GM12878 (cell line): ENCODE measurements around the gene TUBAL3. TPM values are rescaled to one million over a fixed set of nuclear protein-coding genes. Genes with fewer than 3 reads are reported as not detected.

Experiments used
- ATAC-seq: fragments of 200-7000 bp; cut with Tn5 transposase; 3 replicates; pipeline ENCODE4 v1.9.1; 2020; ENCODE audit warnings: mild to moderate bottlenecking, moderate library complexity
- BruUV-seq: library from RNA; stranded (reverse); fragments of 400-500 nt; replicated peaks from 2 replicates; lab custom pipeline; 2021; lab: Mats Ljungman, UMichigan
- CTCF ChIA-PET: fragments of 300-600 bp; sonication (Branson Sonifier 250); formaldehyde crosslinking; extraction: SDS; loops from one replicate; lab custom pipeline; 2021; ENCODE audit warnings: inconsistent platforms; lab: Yijun Ruan, JAX
- POLR2A ChIA-PET: fragments of 350-600 bp; formaldehyde crosslinking; extraction: SDS; loops from one replicate; lab custom pipeline; 2021; ENCODE audit warnings: inconsistent platforms; lab: Charles Lee
- RAD21 ChIA-PET: fragments of 300-600 bp; sonication (Branson Sonifier 250); formaldehyde crosslinking; loops from one replicate; lab custom pipeline; 2023; ENCODE audit warnings: antibody characterized with exemption; ENCODE audit not compliant: unreplicated experiment; lab: Charles Lee
- SMC1A ChIA-PET: fragments of 300-600 bp; sonication (Branson Sonifier 250); formaldehyde crosslinking; loops from one replicate; lab custom pipeline; 2023; ENCODE audit not compliant: unreplicated experiment, uncharacterized antibody; lab: Charles Lee
- DNase-seq: peaks from one replicate; pipeline ENCODE4 v3.0.0-alpha.2; 2011; ENCODE audit warnings: low read depth, low spot score
- FAIRE-seq: peaks from 3 replicates; lab custom pipeline; 2011; peaks lifted over from hg19 to GRCh38; lab: Jason Lieb, UNC
- H2AFZ ChIP-seq: 2 replicates; pipeline ENCODE4 v1.6.0; 2011; ENCODE audit warnings: low read depth, low read length, control low read depth; ENCODE audit not compliant: control insufficient read depth
- H3K27ac ChIP-seq: 2 replicates; pipeline ENCODE4 v1.5.1; 2011; ENCODE audit warnings: control low read depth; ENCODE audit not compliant: control insufficient read depth, insufficient read depth
- H3K27me3 ChIP-seq, 2 experiments: replicated peaks in 1 of 2; 2 replicates each; pipeline versions ENCODE4 v1.6.0 to v1.6.1; 2011; ENCODE audit warnings: low read length in 1 of 2; ENCODE audit not compliant: control insufficient read depth in 2 of 2, insufficient read depth in 2 of 2
- H3K36me3 ChIP-seq, 2 experiments: 2 replicates each; pipeline ENCODE4 v1.5.1; 2011; ENCODE audit warnings: low read length in 1 of 2; ENCODE audit not compliant: control insufficient read depth in 2 of 2, insufficient read depth in 2 of 2
- H3K4me1 ChIP-seq: 2 replicates; pipeline ENCODE4 v1.6.1; 2011; ENCODE audit warnings: mild to moderate bottlenecking, low read length, moderate library complexity, mixed read lengths; ENCODE audit not compliant: control insufficient read depth, insufficient read depth
- H3K4me2 ChIP-seq: 2 replicates; pipeline ENCODE4 v1.6.0; 2011; ENCODE audit warnings: control low read depth; ENCODE audit not compliant: control insufficient read depth, insufficient read depth
- H3K4me3 ChIP-seq: fragments of 200-600 bp; sonication (generic); 2 replicates; pipeline ENCODE4 v1.5.1; 2016
- H3K79me2 ChIP-seq: 2 replicates; pipeline ENCODE4 v1.6.0; 2011; ENCODE audit warnings: low read length; ENCODE audit not compliant: control insufficient read depth, insufficient read depth
- H3K9ac ChIP-seq: 2 replicates; pipeline ENCODE4 v1.8.0; 2011; ENCODE audit warnings: low read length, control low read depth, mixed read lengths; ENCODE audit not compliant: control insufficient read depth, insufficient read depth
- H3K9me3 ChIP-seq: replicated peaks from 3 replicates; pipeline ENCODE4 v1.5.1; 2011; ENCODE audit warnings: mild to moderate bottlenecking, low read length; ENCODE audit not compliant: control insufficient read depth, insufficient read depth
- H4K20me1 ChIP-seq: 2 replicates; pipeline ENCODE4 v1.6.0; 2011; ENCODE audit not compliant: control insufficient read depth, insufficient read depth
- BHLHE40 ChIP-seq, 2 experiments: fragments of 450-650 bp in 1 of 2; IDR thresholded peaks; 2 replicates each; pipeline ENCODE4 v1.6.1; 2011 to 2017; ENCODE audit warnings: low read depth in 2 of 2, borderline replicate concordance in 1 of 2, improper control_type of control experiment in 1 of 2, low read length in 1 of 2, mild to moderate bottlenecking in 1 of 2
- CREM ChIP-seq: IDR thresholded peaks from 2 replicates; pipeline ENCODE4 v1.6.1; 2014; ENCODE audit warnings: antibody characterized with exemption, low read depth
- EED ChIP-seq: sonication (generic); IDR thresholded peaks from 2 replicates; pipeline ENCODE4 v1.6.1; 2016; ENCODE audit warnings: antibody characterized with exemption, low read depth
- HDGF ChIP-seq: fragments of 450-650 bp; IDR thresholded peaks from 2 replicates; pipeline ENCODE4 v1.6.1; 2016; ENCODE audit warnings: antibody characterized with exemption
- MYB ChIP-seq: fragments of 150-350 bp; IDR thresholded peaks from 2 replicates; pipeline ENCODE4 v1.6.1; 2014; ENCODE audit warnings: mild to moderate bottlenecking, low read depth, low read length, borderline replicate concordance
- POU2F2 ChIP-seq: IDR thresholded peaks from 3 replicates; pipeline ENCODE4 v1.6.1; 2011; ENCODE audit warnings: low read depth, mild to moderate bottlenecking, low read length, borderline replicate concordance
- ZBTB4 ChIP-seq: fragments of 450-650 bp; formaldehyde crosslinking; IDR thresholded peaks from 2 replicates; pipeline ENCODE4 v1.4.0; 2022; ENCODE audit warnings: mild to moderate bottlenecking, moderate library complexity
- WGBS: methylation state at CpG from one replicate; pipeline ENCODE4 v1.1.6; 2016; ENCODE audit warnings: low lambda C conversion rate; ENCODE audit not compliant: insufficient replicate concordance, insufficient coverage; ENCODE audit errors: missing lambda C conversion rate; 5-methylcytosine and 5-hydroxymethylcytosine counted together
- in situ Hi-C: fragments of 300-500 bp; cut with MboI; formaldehyde crosslinking; loops from 9 replicates; pipeline ENCODE4 v1.14.3; 2018; ENCODE audit warnings: mixed read lengths
- intact Hi-C: fragments of 100-400 bp; cut with micrococcal nuclease; formaldehyde crosslinking; loops from one replicate; pipeline ENCODE4 v1.14.2; 2022; ENCODE audit not compliant: unreplicated experiment
- polyA plus RNA-seq, 11 experiments: library from polyadenylated mRNA; depleted of rRNA in 4 of 11; unstranded in 6 of 11; stranded (reverse) in 5 of 11; fragments of >200 nt; fragmentation: Nextera tagmentation in 4 of 11; fragmentation: Illumina TruSeq in 1 of 11; extraction: Ambion mirVana in 4 of 11; extraction: Trizol in 1 of 11; gene quantifications; 1 replicate in 1 of 11; 2 replicates in 10 of 11; pipeline versions ENCODE4 v1.2.1 to v1.2.3, GENCODE V29; 2011 to 2016; ENCODE audit warnings: inconsistent platforms in 2 of 11, missing spikeins in 2 of 11, low read depth in 1 of 11
- total RNA-seq, 4 experiments: library from RNA; depleted of rRNA in 3 of 4; stranded (reverse); fragments of >200 nt in 3 of 4; fragmentation: Illumina TruSeq in 1 of 4; extraction: Trizol in 1 of 4; gene quantifications; 2 replicates each; pipeline versions ENCODE4 v1.2.1 to v1.2.3, GENCODE V29; 2013 to 2021

TUBAL3 gene
- total and polyA plus RNA-seq, 10 of the 15 experiments (the other 5 are each of a cell fraction or from before 2014, with no cell fraction given): 0.03 to 0.06 TPM; not detected in 8

- TF ChIP-seq ZBTB4: no peak
- TF ChIP-seq POU2F2: no peak
- TF ChIP-seq BHLHE40 (IDR thresholded peaks at IDR 0.05; ENCODE audit: borderline replicate concordance in 1 of 2, low read depth in 2 of 2, low read length in 1 of 2): no peak
- TF ChIP-seq MYB: no peak
- TF ChIP-seq HDGF: no peak
- TF ChIP-seq, all 136 proteins: peak for 0
These were observed 31.3 kb downstream of the TUBAL3 start (continued) for GRCh38 chr10:5373307-5373706.

- in situ Hi-C loops: no loop called here
- Histone ChIP-seq H3K9ac (no peak overlapping the region), H3K27ac (no peak overlapping the region), H3K9me3 (no peaks in the 10 kb centered on the region; the same call in 2 of the 3 replicates), H4K20me1 (no peaks in the 10 kb centered on the region), H3K36me3 (no peaks in the 10 kb centered on the region), H2AFZ (no peak overlapping the region), H3K4me1 (no peaks in the 10 kb centered on the region), H3K27me3 (no peaks in the 10 kb centered on the region), H3K79me2 (no peaks in the 10 kb centered on the region), H3K4me2 (no peak overlapping the region), H3K4me3 (no peak overlapping the region)
- WGBS: 79% methylated on average over 22 of the region's 28 CpGs
- FAIRE-seq (no peak), ATAC-seq (no peak), DNase-seq (no peak)
- no peak for TF ChIP-seq CREM
- no peak for TF ChIP-seq EED
- ChIA-PET RAD21 (no interaction called here), POLR2A (no interaction called here), SMC1A (no interaction called here), CTCF (no interaction called here)
- BruUV-seq: no TSS peak
- intact Hi-C loops: no loop called here
These were observed 33.9 kb downstream of the TUBAL3 start for GRCh38 chr10:5370493-5371352.
